Activated CD4-positive, alpha-beta memory T cell treated with anti-CD3 and anti-CD28 coated beads, Interleukin-2, amount 10 ng/mL, durations not matched to agents 7 days and 5 days (primary cell): Measurements from ENCODE around the gene PPP3CB. TPM values are rescaled to one million over a fixed set of nuclear protein-coding genes. Genes with fewer than 3 reads are reported as not detected.
"Not testable (repeated sequence)": the region's sequence is repeated elsewhere in the genome, so short reads cannot be mapped to it uniquely, and the experiment has no call there.

Experiments used
- CTCF ChIA-PET: fragments of 350-600 bp; sonication (Branson Sonifier 250); formaldehyde crosslinking; loops from one replicate; lab custom pipeline; 2021; ENCODE audit warnings: antibody characterized with exemption, inconsistent platforms; lab: Charles Lee
- POLR2A ChIA-PET: fragments of 350-600 bp; sonication (Branson Sonifier 250); formaldehyde crosslinking; loops from one replicate; lab custom pipeline; 2021; ENCODE audit warnings: antibody characterized with exemption; lab: Charles Lee
- DNase-seq: peaks from one replicate; pipeline ENCODE4 v3.0.0-alpha.2; 2020
- H3K27ac Mint-ChIP-seq: one replicate; pipeline ENCODE4 v1.8.0; 2021; ENCODE audit warnings: mild to moderate bottlenecking, mixed read lengths
- H3K27me3 Mint-ChIP-seq: one replicate; pipeline ENCODE4 v1.8.0; 2021; ENCODE audit warnings: mixed read lengths
- H3K36me3 Mint-ChIP-seq: one replicate; pipeline ENCODE4 v1.8.0; 2021; ENCODE audit warnings: low read depth, mixed read lengths
- H3K4me1 Mint-ChIP-seq: one replicate; pipeline ENCODE4 v1.8.0; 2021; ENCODE audit warnings: mixed read lengths
- H3K4me3 Mint-ChIP-seq: one replicate; pipeline ENCODE4 v1.8.0; 2021; ENCODE audit warnings: mild to moderate bottlenecking, mixed read lengths
- H3K9me3 Mint-ChIP-seq: one replicate; pipeline ENCODE4 v1.8.0; 2021; ENCODE audit warnings: mixed read lengths
- total RNA-seq, 2 experiments: library from RNA; stranded (reverse); gene quantifications; one replicate each; pipeline ENCODE4 v1.2.3, GENCODE V29; 2021

Gene PPP3CB
- total RNA-seq, 2 experiments from 2014 or later, result 53.4 to 55.4 TPM

GRCh38 chr10:73410897-73411296, 84.9 kb downstream of the PPP3CB start:
- no peak overlapping the region for H3K27ac Mint-ChIP-seq
- no peak overlapping the region for H3K4me3 Mint-ChIP-seq
- peaks cover 37% of the 10 kb centered on the region for H3K36me3 Mint-ChIP-seq
- H3K4me1 Mint-ChIP-seq, result peaks cover 65% of the 10 kb centered on the region
- ChIA-PET POLR2A (interaction anchor here (1.0 to 5.7 kb wide), 3 partner anchors 12 to 84 kb away, joined by 3 to 63 read pairs (median 24); partner anchors contain the start of genes CFAP70 and PPP3CB), CTCF (interaction anchor here (1.0 kb wide), 1 partner anchor 233 kb away, joined by 3 read pairs; no protein-coding TSS in a partner anchor)
- peaks cover 3% of the 10 kb centered on the region for H3K27me3 Mint-ChIP-seq
- no peaks in the 10 kb centered on the region for H3K9me3 Mint-ChIP-seq
- no peak for DNase-seq

- H3K4me1 Mint-ChIP-seq, result peaks cover 52% of the 10 kb centered on the region
- H3K27me3 Mint-ChIP-seq, result no peaks in the 10 kb centered on the region
- no peak overlapping the region for H3K4me3 Mint-ChIP-seq
These were observed 86.8 kb downstream of the PPP3CB start for GRCh38 chr10:73408978-73409521.

GRCh38 chr10:73408061-73408460, 87.8 kb downstream of the PPP3CB start:
- ChIA-PET POLR2A (interaction anchor here (1.0 to 1.3 kb wide), 2 partner anchors 156 to 162 kb away, joined by 3 to 4 read pairs; partner anchors contain the start of gene MRPS16), CTCF (no interaction called here)
- H3K9me3 Mint-ChIP-seq, result no peaks in the 10 kb centered on the region
- peaks cover 37% of the 10 kb centered on the region for H3K36me3 Mint-ChIP-seq
- no peak overlapping the region for H3K4me3 Mint-ChIP-seq
- no peaks in the 10 kb centered on the region for H3K27me3 Mint-ChIP-seq
- DNase-seq, result no peak
- H3K27ac Mint-ChIP-seq, result no peak overlapping the region
- peaks cover 49% of the 10 kb centered on the region for H3K4me1 Mint-ChIP-seq

More at GRCh38 chr10:73408978-73409521, 86.8 kb downstream of the PPP3CB start:
- ChIA-PET POLR2A (interaction anchor here (1.3 kb wide), 1 partner anchor 157 kb away, joined by 4 read pairs; the partner anchor contains the start of gene MRPS16), CTCF (no interaction called here)
- no peak for DNase-seq
- Mint-ChIP-seq H3K36me3 (peaks cover 37% of the 10 kb centered on the region), H3K9me3 (no peaks in the 10 kb centered on the region), H3K27ac (no peak overlapping the region)

GRCh38 chr10:73407495-73407894, 88.3 kb downstream of the PPP3CB start:
- DNase-seq, result no peak
- POLR2A ChIA-PET, result interaction anchor here (1.0 to 1.8 kb wide), 3 partner anchors 88 to 161 kb away, joined by 3 to 5 read pairs (median 4); partner anchors contain the start of genes MRPS16 and PPP3CB
- no peaks in the 10 kb centered on the region for H3K9me3 Mint-ChIP-seq
- H3K4me1 Mint-ChIP-seq, result peaks cover 45% of the 10 kb centered on the region
- CTCF ChIA-PET, result no interaction called here
- H3K36me3 Mint-ChIP-seq, result peaks cover 37% of the 10 kb centered on the region
- no peak overlapping the region for H3K27ac Mint-ChIP-seq
- H3K27me3 Mint-ChIP-seq, result no peaks in the 10 kb centered on the region
- no peak overlapping the region for H3K4me3 Mint-ChIP-seq

GRCh38 chr10:73406846-73407245, 89.0 kb downstream of the PPP3CB start:
- Mint-ChIP-seq H3K36me3 (peaks cover 34% of the 10 kb centered on the region), H3K9me3 (no peaks in the 10 kb centered on the region), H3K4me1 (peaks cover 40% of the 10 kb centered on the region), H3K27ac (no peak overlapping the region), H3K27me3 (no peaks in the 10 kb centered on the region), H3K4me3 (no peak overlapping the region)
- CTCF ChIA-PET, result no interaction called here
- no peak for DNase-seq
- POLR2A ChIA-PET, result interaction anchor here (1.0 to 1.8 kb wide), 2 partner anchors 10 to 88 kb away, joined by 3 to 5 read pairs; partner anchors contain the start of gene PPP3CB

- Mint-ChIP-seq H3K9me3 (no peaks in the 10 kb centered on the region), H3K27me3 (no peaks in the 10 kb centered on the region), H3K4me1 (peaks cover 29% of the 10 kb centered on the region), H3K27ac (no peak overlapping the region), H3K4me3 (no peak overlapping the region), H3K36me3 (peaks cover 33% of the 10 kb centered on the region)
- ChIA-PET POLR2A (interaction anchor here (1.0 to 1.4 kb wide), 2 partner anchors 8 to 12 kb away, joined by 3 to 4 read pairs; partner anchors contain the start of gene ANXA7), CTCF (no interaction called here)
- DNase-seq, result no peak
These were observed 90.3 kb downstream of the PPP3CB start for GRCh38 chr10:73405556-73405955.

GRCh38 chr10:73404690-73405089, 91.1 kb downstream of the PPP3CB start:
- no peak for DNase-seq
- H3K27ac Mint-ChIP-seq, result no peak overlapping the region
- H3K36me3 Mint-ChIP-seq, result peaks cover 29% of the 10 kb centered on the region
- CTCF ChIA-PET, result interaction anchor here (0.6 kb wide), 1 partner anchor 8 kb away, joined by 3 read pairs; no protein-coding TSS in a partner anchor
- H3K27me3 Mint-ChIP-seq, result no peaks in the 10 kb centered on the region
- peaks cover 23% of the 10 kb centered on the region for H3K4me1 Mint-ChIP-seq
- POLR2A ChIA-PET, result interaction anchor here (1.4 kb wide), 1 partner anchor 9 kb away, joined by 4 read pairs; the partner anchor contains the start of gene ANXA7
- H3K4me3 Mint-ChIP-seq, result no peak overlapping the region
- no peaks in the 10 kb centered on the region for H3K9me3 Mint-ChIP-seq

- CTCF ChIA-PET, result interaction anchor here (1.3 kb wide), 1 partner anchor 12 kb away, joined by 5 read pairs; no protein-coding TSS in a partner anchor
- Mint-ChIP-seq H3K36me3 (peaks cover 21% of the 10 kb centered on the region), H3K9me3 (no peaks in the 10 kb centered on the region), H3K4me1 (peaks cover 3% of the 10 kb centered on the region), H3K27ac (no peak overlapping the region), H3K4me3 (no peak overlapping the region), H3K27me3 (no peaks in the 10 kb centered on the region)
- POLR2A ChIA-PET, result interaction anchor here (0.7 kb wide), 1 partner anchor 8 kb away, joined by 3 read pairs; no protein-coding TSS in a partner anchor
- no peak for DNase-seq
These were observed 94.2 kb downstream of the PPP3CB start for GRCh38 chr10:73401636-73402035.

GRCh38 chr10:73399063-73399462, 96.8 kb downstream of the PPP3CB start:
- POLR2A ChIA-PET, result interaction anchor here (0.6 to 1.9 kb wide), 2 partner anchors 12 to 14 kb away, joined by 3 to 5 read pairs; partner anchors contain the start of gene ANXA7
- Mint-ChIP-seq H3K4me3 (no peak overlapping the region), H3K36me3 (peaks cover 38% of the 10 kb centered on the region), H3K9me3 (no peaks in the 10 kb centered on the region), H3K27ac (no peak overlapping the region), H3K4me1 (peaks cover 1% of the 10 kb centered on the region), H3K27me3 (no peaks in the 10 kb centered on the region)
- no peak for DNase-seq
- CTCF ChIA-PET, result no interaction called here

GRCh38 chr10:73398024-73398423, 97.8 kb downstream of the PPP3CB start:
- Mint-ChIP-seq H3K4me1 (peaks cover 1% of the 10 kb centered on the region), H3K27ac (no peak overlapping the region), H3K36me3 (peaks cover 46% of the 10 kb centered on the region), H3K9me3 (no peaks in the 10 kb centered on the region), H3K4me3 (no peak overlapping the region), H3K27me3 (no peaks in the 10 kb centered on the region)
- no peak for DNase-seq
- CTCF ChIA-PET, result no interaction called here
- POLR2A ChIA-PET, result interaction anchor here (1.0 kb wide), 1 partner anchor 16 kb away, joined by 3 read pairs; the partner anchor contains the start of gene ANXA7

- CTCF ChIA-PET, H3K4me3 Mint-ChIP-seq, H3K27me3 Mint-ChIP-seq, H3K4me1 Mint-ChIP-seq, H3K9me3 Mint-ChIP-seq, H3K27ac Mint-ChIP-seq, POLR2A ChIA-PET, DNase-seq: not testable (repeated sequence)
- H3K36me3 Mint-ChIP-seq, result peaks cover 63% of the 10 kb centered on the region
These were observed 101.5 kb downstream of the PPP3CB start for GRCh38 chr10:73394325-73394724.

GRCh38 chr10:73388228-73388627, 107.6 kb downstream of the PPP3CB start:
- POLR2A ChIA-PET, result no interaction called here
- peaks cover 72% of the 10 kb centered on the region for H3K36me3 Mint-ChIP-seq

GRCh38 chr10:73386583-73386982, 109.2 kb downstream of the PPP3CB start:
- CTCF ChIA-PET, result interaction anchor here (0.7 kb wide), 1 partner anchor 131 kb away, joined by 4 read pairs; no protein-coding TSS in a partner anchor
- POLR2A ChIA-PET, result no interaction called here
- Mint-ChIP-seq H3K9me3 (no peaks in the 10 kb centered on the region), H3K36me3 (peaks cover 72% of the 10 kb centered on the region), H3K4me3 (no peak overlapping the region), H3K27ac (no peak overlapping the region), H3K4me1 (no peaks in the 10 kb centered on the region), H3K27me3 (no peaks in the 10 kb centered on the region)
- DNase-seq, result no peak

More at GRCh38 chr10:73388228-73388627, 107.6 kb downstream of the PPP3CB start:
- CTCF ChIA-PET, result interaction anchor here (0.5 kb wide), 1 partner anchor 80 kb away, joined by 6 read pairs; no protein-coding TSS in a partner anchor
- Mint-ChIP-seq H3K9me3 (no peaks in the 10 kb centered on the region), H3K27me3 (no peaks in the 10 kb centered on the region), H3K4me3 (no peak overlapping the region), H3K27ac (no peak overlapping the region), H3K4me1 (no peaks in the 10 kb centered on the region)
- DNase-seq, result no peak
